ENCODE results near the gene CDCA7.

CDCA7 gene

DNA sequence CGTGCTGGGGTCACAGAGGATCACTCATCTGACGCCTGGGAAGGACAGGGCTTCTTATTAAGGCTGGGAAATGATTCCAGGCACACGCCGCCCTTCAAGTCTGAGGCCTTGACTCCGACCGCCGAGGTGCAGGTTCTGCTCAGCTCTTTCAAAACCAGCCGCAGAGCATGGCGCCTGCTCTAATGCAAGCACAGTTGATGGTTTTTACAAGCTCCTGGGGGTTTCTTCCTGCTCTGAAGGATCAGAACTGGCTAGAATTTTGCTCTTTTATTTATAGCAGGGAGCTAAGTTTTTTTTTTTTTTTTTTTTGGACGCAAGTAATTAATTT lies 32.0 kb downstream of the CDCA7 start:
- H3K4me3 ChIP-seq (ENCODE audit: low read depth in 1 of 2, low read length in 2 of 2) = no peak overlapping the region
- H3K36me3 ChIP-seq (ENCODE audit: control insufficient read depth in 1 of 2, insufficient read depth in 2 of 2, low read length in 2 of 2) = no peaks in the 10 kb centered on the region
- no peaks in the 10 kb centered on the region for H3K4me1 ChIP-seq (ENCODE audit: control insufficient read depth in 1 of 2, insufficient read depth in 2 of 2, low read length in 2 of 2)
- no peaks in the 10 kb centered on the region for H3K9me3 ChIP-seq (ENCODE audit: control insufficient read depth in 1 of 2, low read length in 2 of 2)
- H3K27me3 ChIP-seq (ENCODE audit: control insufficient read depth in 1 of 2, insufficient read depth in 2 of 2, low read length in 2 of 2) = no peaks in the 10 kb centered on the region
- no peak overlapping the region for H3K9ac ChIP-seq (ENCODE audit: low read depth in 1 of 2, low read length in 2 of 2)
- no peak overlapping the region for H3K27ac ChIP-seq (ENCODE audit: low read depth, low read length)

DNA sequence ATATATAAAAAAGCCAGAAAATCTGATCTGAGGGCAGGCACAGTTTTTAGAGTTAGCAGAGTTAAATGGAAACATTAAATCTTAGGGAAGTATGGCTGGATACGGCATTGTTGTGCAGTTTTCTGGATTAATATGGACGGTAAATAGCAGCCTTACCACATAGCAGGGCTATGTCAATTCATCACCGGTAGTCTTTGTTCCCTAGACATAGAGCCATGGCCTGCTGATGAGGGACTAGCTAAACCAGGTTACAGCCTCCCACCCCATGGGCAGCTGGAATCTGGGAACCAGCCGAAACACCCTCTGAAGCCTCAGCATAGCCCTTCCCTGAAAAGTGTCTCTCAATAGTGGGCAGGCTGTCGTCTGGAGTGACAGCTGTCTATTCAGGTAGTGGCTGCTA lies 32.4 kb downstream of the CDCA7 start:
- no peaks in the 10 kb centered on the region for H3K4me1 ChIP-seq (ENCODE audit: control insufficient read depth in 1 of 2, insufficient read depth in 2 of 2, low read length in 2 of 2)
- no peak overlapping the region for H3K27ac ChIP-seq (ENCODE audit: low read depth, low read length)
- H3K36me3 ChIP-seq (ENCODE audit: control insufficient read depth in 1 of 2, insufficient read depth in 2 of 2, low read length in 2 of 2) = no peaks in the 10 kb centered on the region
- H3K9me3 ChIP-seq (ENCODE audit: control insufficient read depth in 1 of 2, low read length in 2 of 2) = no peaks in the 10 kb centered on the region
- H3K9ac ChIP-seq (ENCODE audit: low read depth in 1 of 2, low read length in 2 of 2) = no peak overlapping the region
- no peak overlapping the region for H3K4me3 ChIP-seq (ENCODE audit: low read depth in 1 of 2, low read length in 2 of 2)
- no peaks in the 10 kb centered on the region for H3K27me3 ChIP-seq (ENCODE audit: control insufficient read depth in 1 of 2, insufficient read depth in 2 of 2, low read length in 2 of 2)

- H3K4me3 ChIP-seq (ENCODE audit: low read depth in 1 of 2, low read length in 2 of 2) = no peak overlapping the region
- H3K36me3 ChIP-seq (ENCODE audit: control insufficient read depth in 1 of 2, insufficient read depth in 2 of 2, low read length in 2 of 2) = no peaks in the 10 kb centered on the region
- H3K9me3 ChIP-seq (ENCODE audit: control insufficient read depth in 1 of 2, low read length in 2 of 2) = no peaks in the 10 kb centered on the region
- H3K9ac ChIP-seq (ENCODE audit: low read depth in 1 of 2, low read length in 2 of 2) = no peak overlapping the region
- no peaks in the 10 kb centered on the region for H3K4me1 ChIP-seq (ENCODE audit: control insufficient read depth in 1 of 2, insufficient read depth in 2 of 2, low read length in 2 of 2)
- H3K27me3 ChIP-seq (ENCODE audit: control insufficient read depth in 1 of 2, insufficient read depth in 2 of 2, low read length in 2 of 2) = no peaks in the 10 kb centered on the region
- no peak overlapping the region for H3K27ac ChIP-seq (ENCODE audit: low read depth, low read length)
These were observed 33.0 kb downstream of the CDCA7 start for GRCh38 chr2:173387660-173388059.

- Histone ChIP-seq H3K27ac (ENCODE audit: low read depth, low read length) (no peak overlapping the region), H3K27me3 (ENCODE audit: control insufficient read depth in 1 of 2, insufficient read depth in 2 of 2, low read length in 2 of 2) (no peaks in the 10 kb centered on the region), H3K36me3 (ENCODE audit: control insufficient read depth in 1 of 2, insufficient read depth in 2 of 2, low read length in 2 of 2) (no peaks in the 10 kb centered on the region), H3K4me1 (ENCODE audit: control insufficient read depth in 1 of 2, insufficient read depth in 2 of 2, low read length in 2 of 2) (no peaks in the 10 kb centered on the region), H3K4me3 (ENCODE audit: low read depth in 1 of 2, low read length in 2 of 2) (no peak overlapping the region), H3K9me3 (ENCODE audit: control insufficient read depth in 1 of 2, low read length in 2 of 2) (no peaks in the 10 kb centered on the region), H3K9ac (ENCODE audit: low read depth in 1 of 2, low read length in 2 of 2) (no peak overlapping the region)
These were observed 34.1 kb downstream of the CDCA7 start for GRCh38 chr2:173388795-173389194.

- no peaks in the 10 kb centered on the region for H3K27me3 ChIP-seq (ENCODE audit: control insufficient read depth in 1 of 2, insufficient read depth in 2 of 2, low read length in 2 of 2)
- no peaks in the 10 kb centered on the region for H3K4me1 ChIP-seq (ENCODE audit: control insufficient read depth in 1 of 2, insufficient read depth in 2 of 2, low read length in 2 of 2)
- H3K4me3 ChIP-seq (ENCODE audit: low read depth in 1 of 2, low read length in 2 of 2) = no peak overlapping the region
- H3K9ac ChIP-seq (ENCODE audit: low read depth in 1 of 2, low read length in 2 of 2) = no peak overlapping the region
- no peaks in the 10 kb centered on the region for H3K9me3 ChIP-seq (ENCODE audit: control insufficient read depth in 1 of 2, low read length in 2 of 2)
- H3K27ac ChIP-seq (ENCODE audit: low read depth, low read length) = no peak overlapping the region
- H3K36me3 ChIP-seq (ENCODE audit: control insufficient read depth in 1 of 2, insufficient read depth in 2 of 2, low read length in 2 of 2) = no peaks in the 10 kb centered on the region
These were observed 35.4 kb downstream of the CDCA7 start for GRCh38 chr2:173390036-173390435.

DNA sequence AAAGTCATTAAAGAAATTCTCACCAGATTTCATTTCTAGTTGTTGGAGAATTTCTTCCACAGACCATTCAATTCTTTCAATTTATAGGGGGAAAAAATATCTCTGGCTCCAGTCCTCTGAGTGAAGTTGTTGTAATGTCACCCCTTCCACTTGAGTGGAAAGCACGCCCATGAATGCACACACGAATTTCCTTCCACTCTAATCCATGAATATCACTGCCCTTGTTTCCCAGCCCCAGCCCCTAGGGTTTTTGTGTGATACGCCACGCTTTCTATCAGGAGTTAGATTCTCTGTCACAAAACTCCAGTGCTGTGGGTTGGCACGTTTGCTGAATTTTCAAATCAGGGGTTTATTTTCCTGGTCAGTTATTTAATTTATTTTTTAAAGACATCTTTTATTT lies 38.1 kb downstream of the CDCA7 start:
- no peaks in the 10 kb centered on the region for H3K9me3 ChIP-seq (ENCODE audit: control insufficient read depth in 1 of 2, low read length in 2 of 2)
- H3K27me3 ChIP-seq (ENCODE audit: control insufficient read depth in 1 of 2, insufficient read depth in 2 of 2, low read length in 2 of 2) = peaks cover 0 to 3% of the 10 kb centered on the region in 2 donors
- H3K4me1 ChIP-seq (ENCODE audit: control insufficient read depth in 1 of 2, insufficient read depth in 2 of 2, low read length in 2 of 2) = no peaks in the 10 kb centered on the region
- no peak overlapping the region for H3K27ac ChIP-seq (ENCODE audit: low read depth, low read length)
- H3K4me3 ChIP-seq (ENCODE audit: low read depth in 1 of 2, low read length in 2 of 2) = no peak overlapping the region
- H3K36me3 ChIP-seq (ENCODE audit: control insufficient read depth in 1 of 2, insufficient read depth in 2 of 2, low read length in 2 of 2) = no peaks in the 10 kb centered on the region
- H3K9ac ChIP-seq (ENCODE audit: low read depth in 1 of 2, low read length in 2 of 2) = no peak overlapping the region

DNA sequence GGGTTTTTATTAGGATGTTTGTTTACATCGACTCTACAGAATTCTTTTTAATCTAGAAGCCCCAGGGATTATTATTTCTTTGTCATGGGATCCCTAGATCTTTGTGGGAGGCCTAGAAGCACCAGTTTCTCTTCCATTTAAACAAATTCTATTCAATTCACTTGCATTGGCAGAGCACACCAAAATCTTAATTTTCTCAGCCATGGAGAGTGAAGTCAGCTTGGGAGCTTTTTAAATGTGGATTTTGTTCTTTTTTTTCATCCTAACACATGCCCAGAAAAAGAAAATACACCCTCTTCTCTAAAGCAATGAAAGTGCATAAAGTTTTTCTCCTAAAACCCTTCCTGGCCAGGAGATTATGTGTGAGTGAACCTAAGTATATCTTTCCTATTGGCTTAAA lies 38.5 kb downstream of the CDCA7 start:
- Histone ChIP-seq H3K36me3 (ENCODE audit: control insufficient read depth in 1 of 2, insufficient read depth in 2 of 2, low read length in 2 of 2) (no peaks in the 10 kb centered on the region), H3K27me3 (ENCODE audit: control insufficient read depth in 1 of 2, insufficient read depth in 2 of 2, low read length in 2 of 2) (peaks cover 0 to 3% of the 10 kb centered on the region in 2 donors), H3K9ac (ENCODE audit: low read depth in 1 of 2, low read length in 2 of 2) (no peak overlapping the region), H3K27ac (ENCODE audit: low read depth, low read length) (no peak overlapping the region), H3K4me3 (ENCODE audit: low read depth in 1 of 2, low read length in 2 of 2) (no peak overlapping the region), H3K4me1 (ENCODE audit: control insufficient read depth in 1 of 2, insufficient read depth in 2 of 2, low read length in 2 of 2) (no peaks in the 10 kb centered on the region), H3K9me3 (ENCODE audit: control insufficient read depth in 1 of 2, low read length in 2 of 2) (no peaks in the 10 kb centered on the region)

DNA sequence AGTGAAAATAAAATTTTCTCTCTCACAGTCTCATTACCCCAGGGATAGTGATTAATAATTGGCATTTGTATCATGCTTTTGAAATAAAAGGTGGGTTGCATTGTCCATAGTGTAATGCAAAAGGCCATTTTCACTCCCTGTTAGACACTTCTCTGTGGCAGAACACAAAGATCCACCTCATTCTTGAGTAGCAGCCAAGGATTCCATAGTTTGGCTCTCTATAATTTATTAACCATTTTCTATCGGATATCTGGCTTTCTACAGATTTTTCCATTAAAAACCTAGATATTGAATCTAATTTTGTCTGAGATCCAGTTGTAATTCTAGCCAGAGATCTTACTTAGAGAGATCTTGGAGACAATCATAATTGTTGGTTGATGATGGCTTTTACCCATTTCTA lies 39.0 kb downstream of the CDCA7 start:
- no peaks in the 10 kb centered on the region for H3K9me3 ChIP-seq (ENCODE audit: control insufficient read depth in 1 of 2, low read length in 2 of 2)
- H3K27me3 ChIP-seq (ENCODE audit: control insufficient read depth in 1 of 2, insufficient read depth in 2 of 2, low read length in 2 of 2) = peaks cover 0 to 3% of the 10 kb centered on the region in 2 donors
- no peaks in the 10 kb centered on the region for H3K4me1 ChIP-seq (ENCODE audit: control insufficient read depth in 1 of 2, insufficient read depth in 2 of 2, low read length in 2 of 2)
- no peak overlapping the region for H3K27ac ChIP-seq (ENCODE audit: low read depth, low read length)
- no peak overlapping the region for H3K9ac ChIP-seq (ENCODE audit: low read depth in 1 of 2, low read length in 2 of 2)
- H3K36me3 ChIP-seq (ENCODE audit: control insufficient read depth in 1 of 2, insufficient read depth in 2 of 2, low read length in 2 of 2) = no peaks in the 10 kb centered on the region
- H3K4me3 ChIP-seq (ENCODE audit: low read depth in 1 of 2, low read length in 2 of 2) = no peak overlapping the region

GRCh38 chr2:173394091-173394974 lies 39.7 kb downstream of the CDCA7 start:
- no peak overlapping the region for H3K4me3 ChIP-seq (ENCODE audit: low read depth in 1 of 2, low read length in 2 of 2)
- no peak overlapping the region for H3K9ac ChIP-seq (ENCODE audit: low read depth in 1 of 2, low read length in 2 of 2)
- no peaks in the 10 kb centered on the region for H3K36me3 ChIP-seq (ENCODE audit: control insufficient read depth in 1 of 2, insufficient read depth in 2 of 2, low read length in 2 of 2)
- H3K9me3 ChIP-seq (ENCODE audit: control insufficient read depth in 1 of 2, low read length in 2 of 2) = no peaks in the 10 kb centered on the region
- no peaks in the 10 kb centered on the region for H3K4me1 ChIP-seq (ENCODE audit: control insufficient read depth in 1 of 2, insufficient read depth in 2 of 2, low read length in 2 of 2)
- no peak overlapping the region for H3K27ac ChIP-seq (ENCODE audit: low read depth, low read length)
- peaks cover 2 to 3% of the 10 kb centered on the region in 2 donors for H3K27me3 ChIP-seq (ENCODE audit: control insufficient read depth in 1 of 2, insufficient read depth in 2 of 2, low read length in 2 of 2)

DNA sequence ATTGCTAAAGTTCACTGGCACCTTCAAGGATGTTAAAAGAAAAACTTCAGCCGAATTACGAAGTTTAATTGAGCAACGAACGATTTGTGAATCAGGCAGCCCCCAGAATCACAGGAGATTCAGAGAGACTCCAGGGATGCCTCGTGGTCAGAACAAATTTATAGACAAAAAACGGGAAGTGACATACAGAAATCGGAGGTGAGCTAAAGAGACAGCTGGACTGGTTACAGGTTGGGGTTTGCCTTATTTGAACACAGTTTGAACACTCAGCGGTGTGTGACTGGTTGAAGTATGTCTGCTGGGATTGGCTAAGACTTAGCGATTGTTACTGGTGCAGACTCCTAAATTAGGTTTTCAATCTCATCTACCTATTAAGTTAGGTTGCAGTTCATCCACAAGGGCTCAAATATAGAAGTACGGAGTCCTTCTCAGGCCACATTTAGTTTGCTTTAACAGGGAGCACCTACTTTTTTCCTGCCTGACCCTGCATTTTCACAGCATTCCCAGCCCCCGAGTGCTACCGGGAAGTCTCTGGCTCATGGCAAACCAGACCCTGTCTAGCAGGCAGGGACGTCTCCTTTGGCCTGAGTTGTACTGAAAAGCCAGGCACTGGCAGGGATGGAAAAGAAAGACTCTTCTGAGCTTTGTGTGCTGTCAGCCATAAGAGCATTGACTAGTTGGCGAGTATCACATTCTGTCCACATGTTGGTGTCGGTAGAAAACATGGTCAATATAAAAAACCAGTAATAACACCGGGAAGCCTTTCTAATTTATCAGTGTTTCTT lies 41.1 kb downstream of the CDCA7 start:
- Histone ChIP-seq H3K9ac (ENCODE audit: low read depth in 1 of 2, low read length in 2 of 2) (no peak overlapping the region), H3K27ac (ENCODE audit: low read depth, low read length) (no peak overlapping the region), H3K27me3 (ENCODE audit: control insufficient read depth in 1 of 2, insufficient read depth in 2 of 2, low read length in 2 of 2) (peaks cover 3 to 4% of the 10 kb centered on the region in 2 donors), H3K4me3 (ENCODE audit: low read depth in 1 of 2, low read length in 2 of 2) (no peak overlapping the region), H3K4me1 (ENCODE audit: control insufficient read depth in 1 of 2, insufficient read depth in 2 of 2, low read length in 2 of 2) (no peaks in the 10 kb centered on the region), H3K9me3 (ENCODE audit: control insufficient read depth in 1 of 2, low read length in 2 of 2) (no peaks in the 10 kb centered on the region), H3K36me3 (ENCODE audit: control insufficient read depth in 1 of 2, insufficient read depth in 2 of 2, low read length in 2 of 2) (no peaks in the 10 kb centered on the region)

Data from duodenal mucosa (tissue), 2 donors.